GM21423 (cell line): ENCODE measurements around the gene CIAO3.
"Not testable (repeated sequence)": the region's sequence is repeated elsewhere in the genome, so short reads cannot be mapped to it uniquely, and the experiment has no call there.

Experiments
- ATAC-seq: cut with Tn5 transposase; IDR thresholded peaks from one replicate; pipeline ENCODE4 v1.9.1; 2021; ENCODE audit warnings: mild to moderate bottlenecking, moderate library complexity; ENCODE audit not compliant: unreplicated experiment

Gene CIAO3

GRCh38 chr16:694863-695354 lies 45.9 kb downstream of the CIAO3 start:
- ATAC-seq, result no peak

- no peak for ATAC-seq
Measured at GRCh38 chr16:694187-694862, 46.5 kb downstream of the CIAO3 start.

GRCh38 chr16:693766-694165 lies 47.0 kb downstream of the CIAO3 start:
- ATAC-seq, result no peak

- no peak for ATAC-seq
Measured at GRCh38 chr16:693364-693763, 47.4 kb downstream of the CIAO3 start.

GRCh38 chr16:692356-693108 lies 48.3 kb downstream of the CIAO3 start:
- no peak for ATAC-seq

- not testable (repeated sequence) for ATAC-seq
Measured at GRCh38 chr16:691242-691641, 49.6 kb downstream of the CIAO3 start.

GRCh38 chr16:689175-689897 lies 51.5 kb downstream of the CIAO3 start:
- ATAC-seq, result no peak

- ATAC-seq, result no peak
Measured at GRCh38 chr16:687499-687898, 53.3 kb downstream of the CIAO3 start.

- no peak for ATAC-seq
Measured at GRCh38 chr16:686459-687260, 54.1 kb downstream of the CIAO3 start.

GRCh38 chr16:685967-686366 lies 54.8 kb downstream of the CIAO3 start:
- no peak for ATAC-seq

- no peak for ATAC-seq
Measured at GRCh38 chr16:684961-685696, 55.7 kb downstream of the CIAO3 start.

GRCh38 chr16:684071-684794 lies 56.6 kb downstream of the CIAO3 start, which contains the start of gene JMJD8:
Gene JMJD8, minus strand, starts transcription at chr16:684334. Its CDS starts 15 bp downstream, at chr16:684319.
- peak; percentile 65 for ATAC-seq

- no peak for ATAC-seq
Measured at GRCh38 chr16:683396-684070, 57.3 kb downstream of the CIAO3 start.

GRCh38 chr16:682493-683395 lies 58.1 kb downstream of the CIAO3 start:
- ATAC-seq, result no peak

- ATAC-seq, result no peak
Measured at GRCh38 chr16:681746-682427, 58.9 kb downstream of the CIAO3 start.

- ATAC-seq, result no peak
Measured at GRCh38 chr16:680967-681745, 59.6 kb downstream of the CIAO3 start.

- no peak for ATAC-seq
Measured at GRCh38 chr16:680625-680945, 60.2 kb downstream of the CIAO3 start.
